ENCODE data around the gene ZNF570.

ZNF570 gene

DNA sequence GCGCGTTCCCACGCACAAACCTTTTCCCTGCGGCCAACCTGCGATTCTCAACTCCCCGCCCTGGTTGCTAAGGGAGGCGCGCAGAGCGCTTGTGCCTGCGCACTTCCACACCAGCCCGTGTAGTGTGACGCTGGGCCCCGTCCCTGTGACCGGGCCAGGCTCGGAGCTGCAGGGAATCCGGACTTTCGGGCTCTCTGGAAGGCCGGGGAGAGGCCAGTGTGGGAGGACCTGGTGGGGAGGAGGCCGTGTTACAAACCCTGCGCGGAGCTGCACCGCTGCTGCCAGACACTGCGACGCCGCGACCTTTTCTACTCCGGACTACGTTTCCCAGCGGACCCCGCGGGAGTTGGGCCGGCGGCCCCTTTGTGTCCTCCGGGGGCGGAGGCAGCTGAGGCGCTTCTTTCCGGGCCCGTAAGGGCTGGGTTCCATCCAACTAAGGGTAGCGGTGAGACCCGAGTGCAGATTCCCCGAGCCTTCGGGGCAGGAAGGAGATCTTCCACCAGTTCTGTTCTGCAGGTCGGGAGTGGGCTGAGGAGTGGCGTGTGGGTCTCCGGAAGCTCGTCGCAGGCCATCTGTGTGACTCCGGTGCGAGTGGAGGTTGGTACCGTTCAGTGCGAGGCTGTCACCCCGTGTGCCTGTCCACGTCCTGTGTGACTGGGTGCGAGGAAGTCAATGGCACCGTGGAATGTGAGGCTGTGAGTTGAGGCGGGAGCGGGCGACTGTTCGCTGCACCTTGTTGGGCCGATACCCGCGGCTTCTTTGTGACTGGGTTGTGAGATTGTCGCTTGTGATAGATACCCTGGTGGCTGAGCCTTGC lies at the start of gene ZNF570:
Gene ZNF570 (plus strand): TSS at position 396 of the 817 bp plus-strand sequence. CDS start 999 bp downstream, outside the sequence.
- DNase-seq, result peak; percentile 41 to 94 (median 86)

GRCh38 chr19:37452500-37453245 lies 16.5 kb upstream of the ZNF570 start:
- DNase-seq, result no peak

- no peak for DNase-seq
These were observed 2.8 kb upstream of the ZNF570 start for GRCh38 chr19:37466277-37466797.

- peak; percentile 55 to 97 (median 88) for DNase-seq
These were observed 2.2 kb upstream of the ZNF570 start, which contains the start of gene ZNF569 for GRCh38 chr19:37466798-37467607. TSS of gene ZNF569 (minus strand) at chr19:37467444. CDS start at chr19:37444921, 22,523 bp downstream.

GRCh38 chr19:37467608-37468090 lies 1.5 kb upstream of the ZNF570 start:
- peak in 3 of 56 donors; percentile 22 to 37 (median 37) for DNase-seq

DNA sequence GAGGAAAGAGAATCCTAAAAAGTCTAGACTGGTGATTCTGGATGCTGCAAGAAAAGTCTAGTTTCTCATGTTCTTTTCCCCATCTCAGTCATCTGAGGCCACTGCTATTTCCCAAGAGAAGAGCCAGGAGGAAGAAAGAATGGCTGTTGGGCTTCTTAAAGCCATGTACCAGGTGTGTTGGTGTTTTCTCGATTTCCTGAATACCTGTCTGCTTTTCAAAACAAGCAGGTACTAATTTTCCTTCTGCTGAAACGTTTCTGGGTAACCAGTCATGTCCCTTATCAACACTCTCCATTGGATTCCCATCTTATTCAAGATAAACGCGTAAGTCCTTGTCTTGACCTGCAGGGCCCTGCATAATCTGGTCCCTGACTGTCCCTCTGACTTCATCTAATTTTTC lies 1.1 kb downstream of the ZNF570 start:
- DNase-seq, result no peak

GRCh38 chr19:37472165-37472564 lies 3.0 kb downstream of the ZNF570 start:
- no peak for DNase-seq

- DNase-seq, result no peak
These were observed 15.4 kb downstream of the ZNF570 start for GRCh38 chr19:37484406-37485168.

DNA sequence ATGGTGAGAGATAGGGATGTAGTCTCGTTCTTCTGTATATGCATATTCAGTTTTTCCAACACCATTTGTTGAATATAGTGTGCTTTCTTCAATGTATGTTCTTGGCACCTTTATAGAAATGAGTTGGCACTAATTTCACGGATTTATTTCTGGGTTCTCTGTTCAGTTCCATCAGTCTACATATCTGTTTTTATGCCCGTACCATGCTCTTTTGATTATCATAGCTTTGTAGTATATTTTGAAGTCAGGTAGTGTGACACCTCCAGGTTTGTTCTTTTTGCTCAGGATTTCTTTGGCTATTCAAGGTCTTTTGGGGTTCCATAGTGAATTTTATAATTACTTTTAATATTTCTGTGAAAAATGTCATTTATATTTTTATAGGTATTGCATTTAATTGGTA lies 23.1 kb downstream of the ZNF570 start:
- no peak for DNase-seq

DNA sequence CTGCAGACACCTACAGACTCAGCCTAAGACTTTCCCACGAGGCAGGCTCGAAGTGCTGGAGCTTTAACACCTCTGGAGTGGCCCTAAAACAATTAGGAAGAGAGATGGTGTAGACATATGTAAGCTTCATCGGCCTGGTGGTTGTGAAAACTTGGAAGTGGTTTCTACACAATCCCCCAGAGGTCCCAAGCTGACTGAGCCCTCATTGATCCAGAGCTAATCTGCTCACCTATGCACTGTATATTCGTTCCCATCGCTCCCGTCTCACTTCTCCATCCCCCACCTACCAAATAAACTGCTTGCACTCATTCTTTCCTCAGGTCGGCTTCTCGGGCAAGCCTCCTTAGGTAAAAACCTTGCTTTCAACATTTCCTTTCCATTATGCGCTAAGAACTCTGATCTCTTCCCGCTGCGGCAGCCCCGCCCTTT lies 36.8 kb downstream of the ZNF570 start:
- DNase-seq, result peak in 2 of 56 donors; percentile 16 to 26

GRCh38 chr19:37506387-37507166 lies 37.4 kb downstream of the ZNF570 start, which contains the start of gene ZNF793:
TSS of gene ZNF793 (plus strand) at chr19:37506939. CDS start at chr19:37523440, 16,501 bp downstream.
- DNase-seq, result peak in 54 of 56 donors; percentile 32 to 95 (median 80)

DNA sequence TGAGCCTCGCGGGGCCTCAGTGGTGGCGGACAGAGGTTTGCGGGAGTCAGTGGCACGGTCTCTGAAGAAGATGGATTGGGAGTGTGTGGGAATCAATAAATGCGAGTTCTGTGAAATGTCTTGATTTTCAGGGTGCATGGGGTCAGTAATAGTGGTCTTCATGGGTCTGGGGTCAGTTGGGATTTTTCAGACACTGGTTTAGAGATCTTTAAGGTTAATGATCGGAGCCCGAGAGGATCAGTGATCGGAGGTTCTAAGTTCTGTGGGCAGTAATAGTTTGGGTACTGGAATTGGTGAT lies 38.0 kb downstream of the ZNF570 start:
- DNase-seq, result no peak

GRCh38 chr19:37511186-37511585 lies 42.0 kb downstream of the ZNF570 start:
- DNase-seq, result no peak

- DNase-seq, result no peak
These were observed 42.7 kb downstream of the ZNF570 start for GRCh38 chr19:37511821-37512220.

DNA sequence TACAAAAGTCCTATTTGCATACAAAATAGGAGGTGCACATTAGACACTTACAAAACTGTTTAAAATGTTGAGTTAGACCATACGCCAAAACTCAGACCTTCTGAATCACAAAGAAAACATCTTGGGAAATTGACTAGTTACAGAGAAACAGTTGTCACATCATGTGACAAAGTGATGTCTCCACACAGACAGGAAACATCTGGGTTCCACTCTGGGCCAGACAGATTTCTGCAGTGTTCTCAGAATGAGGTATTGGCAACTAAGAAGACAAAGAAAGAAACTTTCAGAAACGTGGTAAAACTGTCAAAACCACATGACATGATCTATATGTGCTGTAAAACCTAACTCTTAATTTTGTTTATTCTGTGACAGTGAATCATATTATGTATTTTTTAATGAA lies 44.2 kb downstream of the ZNF570 start:
- no peak for DNase-seq

DNA sequence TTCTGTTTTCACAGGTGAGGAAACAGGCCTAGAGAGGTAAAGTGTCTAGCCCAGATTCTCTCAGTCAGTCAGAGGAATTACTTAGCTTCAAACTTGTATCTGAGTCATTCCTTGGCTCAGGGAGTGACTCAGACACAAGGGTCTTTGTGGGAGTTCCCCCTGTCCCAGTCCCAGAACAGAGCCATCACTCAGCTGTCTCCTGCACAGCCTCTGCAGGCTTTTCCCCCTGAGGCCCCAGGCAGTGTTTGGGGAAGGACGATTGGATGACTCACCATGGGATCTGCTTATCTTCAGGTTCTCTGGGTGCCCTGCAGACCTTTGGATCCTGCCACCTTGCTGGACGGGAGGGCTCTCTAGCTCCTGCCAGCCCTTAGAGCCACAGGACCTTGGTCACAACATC lies 50.7 kb downstream of the ZNF570 start:
- peak in 3 of 56 donors; percentile 1 to 5 (median 1) for DNase-seq

GRCh38 chr19:37537391-37537947 lies 68.3 kb downstream of the ZNF570 start:
- DNase-seq, result no peak

Data from nucleus accumbens (tissue), 56 donors.